SH-SY5Y (cell line): ENCODE results near the gene PAPLN.

Source experiments
- GATA2 ChIP-seq: IDR thresholded peaks from 2 replicates; pipeline ENCODE4 v1.6.1; 2011; ENCODE audit warnings: mild to moderate bottlenecking, low read depth, low read length
- GATA3 ChIP-seq: IDR thresholded peaks from 2 replicates; pipeline ENCODE4 v1.6.1; 2011; ENCODE audit warnings: low read depth, mild to moderate bottlenecking, low read length, moderate library complexity

- TF ChIP-seq GATA3 (no peak), GATA2 (no peak)
Measured at GRCh38 chr14:73269729-73270531, 32.6 kb downstream of the PAPLN start.
